Calu3 (cell line): ENCODE measurements around the gene TM9SF4. TPM values are rescaled to one million over a fixed set of nuclear protein-coding genes. Genes with fewer than 3 reads are reported as not detected.

ENCODE experiments used
- BruUV-seq: library from RNA; stranded (reverse); fragments of 400-500 nt; replicated peaks from 2 replicates; lab custom pipeline; 2021; lab: Mats Ljungman, UMichigan
- CTCF ChIA-PET: fragments of 300-600 bp; sonication (Branson Sonifier 250); formaldehyde crosslinking; loops from one replicate; lab custom pipeline; 2022; ENCODE audit warnings: antibody characterized with exemption; lab: Charles Lee
- DNase-seq: peaks from one replicate; pipeline ENCODE4 v3.0.0; 2022
- H3K27ac Mint-ChIP-seq: one replicate; pipeline ENCODE4 v1.8.0; 2022; ENCODE audit warnings: mixed read lengths; ENCODE audit not compliant: unreplicated experiment
- H3K27me3 Mint-ChIP-seq: one replicate; pipeline ENCODE4 v1.8.0; 2022; ENCODE audit warnings: mixed read lengths; ENCODE audit not compliant: unreplicated experiment
- H3K36me3 Mint-ChIP-seq: one replicate; pipeline ENCODE4 v1.8.0; 2022; ENCODE audit warnings: mild to moderate bottlenecking, moderate library complexity, mixed read lengths; ENCODE audit not compliant: insufficient read depth, unreplicated experiment
- H3K4me1 Mint-ChIP-seq: one replicate; pipeline ENCODE4 v1.8.0; 2022; ENCODE audit warnings: mild to moderate bottlenecking, low read depth, mixed read lengths; ENCODE audit not compliant: unreplicated experiment
- H3K4me3 Mint-ChIP-seq: one replicate; pipeline ENCODE4 v1.8.0; 2022; ENCODE audit warnings: mild to moderate bottlenecking, low read depth, moderate library complexity, mixed read lengths; ENCODE audit not compliant: unreplicated experiment
- H3K9me3 Mint-ChIP-seq: one replicate; pipeline ENCODE4 v1.8.0; 2022; ENCODE audit warnings: low read depth, mixed read lengths; ENCODE audit not compliant: unreplicated experiment
- intact Hi-C: fragments of 100-400 bp; cut with micrococcal nuclease; formaldehyde crosslinking; loops from one replicate; pipeline ENCODE4 v1.10.0; 2022; ENCODE audit not compliant: unreplicated experiment
- total RNA-seq: library from RNA; stranded (reverse); gene quantifications from 2 replicates; pipeline ENCODE4 v1.2.3, GENCODE V29; 2022
- TF ChIP-seq, protein P1 (sequence below): fragments of 200-600 bp; IDR thresholded peaks from one replicate; pipeline ENCODE4 v1.8.0; 2022; ENCODE audit warnings: antibody characterized with exemption; ENCODE audit not compliant: unreplicated experiment

TM9SF4 gene
- total RNA-seq, 1 experiment from 2014 or later: 95.3 TPM

DNA sequence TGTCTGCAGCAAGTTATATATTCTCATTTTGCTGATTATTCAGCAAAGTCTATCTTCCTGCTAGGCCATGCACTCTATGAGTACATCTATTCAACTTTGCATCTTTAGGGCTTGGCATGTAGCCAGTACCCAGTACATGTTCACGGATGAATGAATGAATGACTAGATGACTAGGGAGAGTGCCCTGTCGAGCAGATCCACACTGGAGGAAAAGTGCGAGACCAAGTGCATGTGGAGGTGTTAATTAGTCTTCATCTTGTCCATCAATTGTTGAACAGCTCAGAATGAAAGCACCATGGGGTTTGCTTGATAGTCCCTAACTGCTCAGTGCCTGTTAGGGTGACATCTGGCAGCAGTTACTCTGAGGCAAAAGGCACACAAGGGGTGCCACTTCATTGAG, 30.4 kb downstream of the TM9SF4 start:
- peaks cover 53% of the 10 kb centered on the region for H3K36me3 Mint-ChIP-seq
- H3K27me3 Mint-ChIP-seq: no peaks in the 10 kb centered on the region
- no TSS peak for BruUV-seq
- TF ChIP-seq, protein P1, sequence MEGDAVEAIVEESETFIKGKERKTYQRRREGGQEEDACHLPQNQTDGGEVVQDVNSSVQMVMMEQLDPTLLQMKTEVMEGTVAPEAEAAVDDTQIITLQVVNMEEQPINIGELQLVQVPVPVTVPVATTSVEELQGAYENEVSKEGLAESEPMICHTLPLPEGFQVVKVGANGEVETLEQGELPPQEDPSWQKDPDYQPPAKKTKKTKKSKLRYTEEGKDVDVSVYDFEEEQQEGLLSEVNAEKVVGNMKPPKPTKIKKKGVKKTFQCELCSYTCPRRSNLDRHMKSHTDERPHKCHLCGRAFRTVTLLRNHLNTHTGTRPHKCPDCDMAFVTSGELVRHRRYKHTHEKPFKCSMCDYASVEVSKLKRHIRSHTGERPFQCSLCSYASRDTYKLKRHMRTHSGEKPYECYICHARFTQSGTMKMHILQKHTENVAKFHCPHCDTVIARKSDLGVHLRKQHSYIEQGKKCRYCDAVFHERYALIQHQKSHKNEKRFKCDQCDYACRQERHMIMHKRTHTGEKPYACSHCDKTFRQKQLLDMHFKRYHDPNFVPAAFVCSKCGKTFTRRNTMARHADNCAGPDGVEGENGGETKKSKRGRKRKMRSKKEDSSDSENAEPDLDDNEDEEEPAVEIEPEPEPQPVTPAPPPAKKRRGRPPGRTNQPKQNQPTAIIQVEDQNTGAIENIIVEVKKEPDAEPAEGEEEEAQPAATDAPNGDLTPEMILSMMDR: no peak
- no peaks in the 10 kb centered on the region for H3K4me1 Mint-ChIP-seq
- no peaks in the 10 kb centered on the region for H3K9me3 Mint-ChIP-seq
- no peak overlapping the region for H3K27ac Mint-ChIP-seq
- no peak overlapping the region for H3K4me3 Mint-ChIP-seq
- DNase-seq: no peak
- CTCF ChIA-PET: interaction anchor here (0.7 kb wide), 1 partner anchor 67 kb away, joined by 4 read pairs; no protein-coding TSS in a partner anchor
- intact Hi-C loops: no loop called here

DNA sequence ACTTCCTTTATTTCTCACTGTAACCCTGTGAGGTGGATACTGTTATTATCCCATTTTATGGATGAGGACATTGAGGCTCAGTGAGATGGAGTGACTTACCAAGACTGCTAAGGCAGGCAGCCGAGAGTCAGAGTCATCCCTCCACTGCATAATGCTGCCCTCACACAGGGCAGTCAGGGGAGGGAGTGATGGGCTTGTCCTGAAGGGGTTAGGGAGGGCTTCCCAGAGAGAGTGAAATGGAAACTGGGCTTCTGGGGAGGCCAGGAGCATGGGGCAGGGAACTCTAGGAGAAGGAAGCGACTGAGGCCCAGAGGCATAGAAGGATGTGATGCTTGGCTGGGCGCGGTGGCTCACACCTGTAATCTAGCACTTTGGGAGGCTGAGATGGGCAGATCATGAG, 31.1 kb downstream of the TM9SF4 start:
- Mint-ChIP-seq H3K4me3 (no peak overlapping the region), H3K9me3 (no peaks in the 10 kb centered on the region), H3K27me3 (no peaks in the 10 kb centered on the region), H3K36me3 (peaks cover 59% of the 10 kb centered on the region), H3K27ac (no peak overlapping the region), H3K4me1 (no peaks in the 10 kb centered on the region)
- no peak for DNase-seq
- intact Hi-C loops: no loop called here
- BruUV-seq: no TSS peak
- TF ChIP-seq, protein P1: no peak
- CTCF ChIA-PET: no interaction called here

DNA sequence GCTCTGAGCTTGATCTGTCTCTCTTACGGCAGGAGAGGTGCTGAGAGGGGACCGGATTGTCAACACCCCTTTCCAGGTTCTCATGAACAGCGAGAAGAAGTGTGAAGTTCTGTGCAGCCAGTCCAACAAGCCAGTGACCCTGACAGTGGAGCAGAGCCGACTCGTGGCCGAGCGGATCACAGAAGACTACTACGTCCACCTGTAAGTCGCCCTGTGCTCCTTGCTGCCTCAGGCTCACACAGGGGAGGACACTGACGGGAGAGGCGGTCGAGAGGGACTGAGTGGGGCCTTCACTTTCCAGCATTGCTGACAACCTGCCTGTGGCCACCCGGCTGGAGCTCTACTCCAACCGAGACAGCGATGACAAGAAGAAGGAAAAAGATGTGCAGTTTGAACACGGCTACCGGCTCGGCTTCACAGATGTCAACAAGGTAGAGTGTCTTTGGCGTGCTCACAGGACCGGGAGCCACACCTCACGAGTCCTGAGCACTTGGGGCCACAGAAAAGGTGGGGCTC, 32.0 kb downstream of the TM9SF4 start:
- TF ChIP-seq, protein P1: no peak
- CTCF ChIA-PET: interaction anchor here (0.6 kb wide), 1 partner anchor 473 kb away, joined by 3 read pairs; no protein-coding TSS in a partner anchor
- intact Hi-C loops: no loop called here
- H3K4me1 Mint-ChIP-seq: no peaks in the 10 kb centered on the region
- H3K4me3 Mint-ChIP-seq: no peak overlapping the region
- H3K27ac Mint-ChIP-seq: no peak overlapping the region
- H3K9me3 Mint-ChIP-seq: no peaks in the 10 kb centered on the region
- no peak for DNase-seq
- BruUV-seq: no TSS peak
- peaks cover 67% of the 10 kb centered on the region for H3K36me3 Mint-ChIP-seq
- H3K27me3 Mint-ChIP-seq: no peaks in the 10 kb centered on the region

DNA sequence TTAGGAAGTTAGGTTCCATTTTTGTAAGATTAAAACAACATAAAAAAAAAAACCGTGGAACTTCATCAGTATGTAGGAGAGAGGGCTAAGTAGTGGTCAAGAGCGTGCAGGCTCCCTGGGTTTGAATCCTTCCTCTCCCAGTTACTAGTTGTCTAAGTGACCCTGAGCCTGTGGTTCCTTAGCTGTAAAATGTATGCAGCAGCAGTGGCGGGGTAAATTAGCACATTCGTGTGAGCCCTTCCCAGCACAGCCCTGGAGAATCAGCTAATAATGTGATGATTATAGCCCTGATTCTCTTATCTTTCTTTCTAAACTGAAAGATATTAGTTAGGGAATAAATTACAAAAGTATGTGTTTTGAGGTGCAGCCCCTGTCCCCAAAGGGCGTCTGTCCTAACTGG, 32.6 kb downstream of the TM9SF4 start:
- H3K4me1 Mint-ChIP-seq: no peaks in the 10 kb centered on the region
- no peaks in the 10 kb centered on the region for H3K27me3 Mint-ChIP-seq
- DNase-seq: no peak
- no peak overlapping the region for H3K27ac Mint-ChIP-seq
- H3K4me3 Mint-ChIP-seq: no peak overlapping the region
- peaks cover 72% of the 10 kb centered on the region for H3K36me3 Mint-ChIP-seq
- CTCF ChIA-PET: no interaction called here
- no peaks in the 10 kb centered on the region for H3K9me3 Mint-ChIP-seq
- intact Hi-C loops: no loop called here
- TF ChIP-seq, protein P1: no peak
- BruUV-seq: no TSS peak
